DND-41 (cell line): ENCODE measurements around the gene DNAJA1.

Experiments used
- ATAC-seq: fragments of 200-7000 bp; cut with Tn5 transposase; 3 replicates; pipeline ENCODE4 v1.9.1; 2021; ENCODE audit warnings: low read depth; ENCODE audit not compliant: insufficient read depth
- DNase-seq: peaks from one replicate; pipeline ENCODE4 v3.0.0-alpha.2; 2020
- H2AFZ ChIP-seq: 2 replicates; pipeline ENCODE4 v1.6.0; 2012; ENCODE audit warnings: low read depth, low read length
- H3K27ac ChIP-seq: 2 replicates; pipeline ENCODE4 v1.5.1; 2012; ENCODE audit warnings: low read length, inconsistent platforms
- H3K27me3 ChIP-seq: fragments of 200-600 bp; sonication (generic); 2 replicates; pipeline ENCODE4 v1.6.0; 2012; ENCODE audit warnings: low read length, mild to moderate bottlenecking, inconsistent platforms; ENCODE audit not compliant: insufficient read depth, poor library complexity
- H3K36me3 ChIP-seq: 2 replicates; pipeline ENCODE4 v1.5.1; 2012; ENCODE audit warnings: low read length, inconsistent platforms; ENCODE audit not compliant: insufficient read depth
- H3K4me1 ChIP-seq: 2 replicates; pipeline ENCODE4 v1.5.1; 2012; ENCODE audit warnings: mild to moderate bottlenecking, low read length; ENCODE audit not compliant: insufficient read depth
- H3K4me2 ChIP-seq: 2 replicates; pipeline ENCODE4 v1.6.0; 2012; ENCODE audit warnings: mild to moderate bottlenecking, moderate library complexity, low read length, inconsistent platforms; ENCODE audit not compliant: insufficient read depth
- H3K4me3 ChIP-seq, 2 experiments: fragments of 200-600 bp in 1 of 2; shearing (Covaris generic) in 1 of 2; 2 replicates each; pipeline ENCODE4 v1.5.1; 2012 to 2016; ENCODE audit warnings: inconsistent platforms in 2 of 2, low read length in 2 of 2, mild to moderate bottlenecking in 2 of 2, low read depth in 1 of 2, moderate library complexity in 1 of 2
- H3K79me2 ChIP-seq: 2 replicates; pipeline ENCODE4 v1.6.0; 2012; ENCODE audit warnings: low read length, inconsistent platforms; ENCODE audit not compliant: insufficient read depth
- H3K9ac ChIP-seq: 2 replicates; pipeline ENCODE4 v1.6.0; 2012; ENCODE audit warnings: low read depth, mild to moderate bottlenecking, inconsistent platforms, low read length, moderate library complexity
- H3K9me3 ChIP-seq: 2 replicates; pipeline ENCODE4 v1.5.1; 2012; ENCODE audit warnings: low read length, moderate library complexity, mild to moderate bottlenecking, inconsistent platforms; ENCODE audit not compliant: insufficient read depth, severe bottlenecking
- H4K20me1 ChIP-seq: 2 replicates; pipeline ENCODE4 v1.6.0; 2012; ENCODE audit warnings: low read length; ENCODE audit not compliant: insufficient read depth
- EZH2 ChIP-seq: IDR thresholded peaks from 3 replicates; pipeline ENCODE4 v1.6.1; 2012; ENCODE audit warnings: borderline replicate concordance, low read depth, mild to moderate bottlenecking, moderate library complexity, low read length, inconsistent platforms; ENCODE audit not compliant: severe bottlenecking
- TF ChIP-seq, protein P1 (sequence below): IDR thresholded peaks from 2 replicates; pipeline ENCODE4 v1.5.1; 2012; ENCODE audit warnings: borderline replicate concordance, low read length, moderate library complexity, mild to moderate bottlenecking; ENCODE audit not compliant: poor library complexity, severe bottlenecking; ENCODE audit errors: extremely low read depth

DNAJA1 gene

DNA sequence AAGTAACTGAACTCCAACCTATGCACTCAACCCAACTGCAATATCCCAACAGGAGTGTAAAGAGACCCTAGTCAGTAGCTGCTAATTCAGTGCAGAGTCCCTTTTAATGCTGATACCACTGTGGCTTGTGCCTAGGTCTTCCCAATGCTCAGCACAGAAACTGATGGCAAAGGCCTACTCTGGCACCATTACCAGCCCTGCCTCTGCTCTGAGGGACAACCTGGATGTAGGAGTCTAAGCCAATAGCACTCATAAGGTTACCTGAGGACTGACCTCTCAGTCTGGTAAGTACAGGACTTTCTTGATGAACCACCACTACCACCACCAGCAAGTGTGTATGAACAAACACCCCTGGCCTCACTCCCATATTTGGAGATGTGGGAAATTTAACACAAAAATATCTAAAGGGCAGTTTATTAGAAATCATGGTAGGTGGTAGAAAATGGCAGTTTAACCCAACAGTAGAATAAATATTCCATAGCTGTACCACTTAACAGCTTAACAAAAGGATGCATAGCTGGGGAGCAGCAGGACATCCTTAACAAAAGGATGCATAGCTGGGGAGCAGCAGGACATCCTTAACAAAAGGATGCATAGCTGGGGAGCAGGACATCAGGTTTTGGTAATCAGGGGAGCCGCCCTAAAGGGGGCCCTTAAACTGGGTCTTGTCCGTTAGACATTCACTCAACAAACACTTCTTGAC, 11.0 kb upstream of the DNAJA1 start:
- Histone ChIP-seq H3K4me2 (no peak overlapping the region), H3K9ac (no peak overlapping the region), H3K79me2 (peaks cover 2% of the 10 kb centered on the region; the same call in 1 of the 2 replicates)

DNA sequence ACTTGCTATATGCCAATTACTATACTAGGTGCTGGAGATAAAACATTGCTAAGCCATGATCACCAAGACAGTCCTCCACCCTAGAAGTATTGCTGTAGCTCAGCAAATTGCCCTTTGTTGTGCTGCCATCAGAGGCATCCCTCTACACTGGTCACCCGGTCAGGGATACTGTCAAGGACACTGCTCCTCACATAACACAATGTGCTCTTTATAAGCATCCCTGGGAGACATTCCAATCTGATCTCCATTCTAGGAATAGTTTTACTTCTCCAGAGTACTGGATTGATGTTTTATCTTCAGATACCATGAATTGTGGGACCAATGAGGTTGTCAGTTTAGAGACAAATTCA, 10.4 kb upstream of the DNAJA1 start:
- no peaks in the 10 kb centered on the region for H3K27me3 ChIP-seq
- TF ChIP-seq, protein P1, sequence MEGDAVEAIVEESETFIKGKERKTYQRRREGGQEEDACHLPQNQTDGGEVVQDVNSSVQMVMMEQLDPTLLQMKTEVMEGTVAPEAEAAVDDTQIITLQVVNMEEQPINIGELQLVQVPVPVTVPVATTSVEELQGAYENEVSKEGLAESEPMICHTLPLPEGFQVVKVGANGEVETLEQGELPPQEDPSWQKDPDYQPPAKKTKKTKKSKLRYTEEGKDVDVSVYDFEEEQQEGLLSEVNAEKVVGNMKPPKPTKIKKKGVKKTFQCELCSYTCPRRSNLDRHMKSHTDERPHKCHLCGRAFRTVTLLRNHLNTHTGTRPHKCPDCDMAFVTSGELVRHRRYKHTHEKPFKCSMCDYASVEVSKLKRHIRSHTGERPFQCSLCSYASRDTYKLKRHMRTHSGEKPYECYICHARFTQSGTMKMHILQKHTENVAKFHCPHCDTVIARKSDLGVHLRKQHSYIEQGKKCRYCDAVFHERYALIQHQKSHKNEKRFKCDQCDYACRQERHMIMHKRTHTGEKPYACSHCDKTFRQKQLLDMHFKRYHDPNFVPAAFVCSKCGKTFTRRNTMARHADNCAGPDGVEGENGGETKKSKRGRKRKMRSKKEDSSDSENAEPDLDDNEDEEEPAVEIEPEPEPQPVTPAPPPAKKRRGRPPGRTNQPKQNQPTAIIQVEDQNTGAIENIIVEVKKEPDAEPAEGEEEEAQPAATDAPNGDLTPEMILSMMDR, result no peak
- TF ChIP-seq EZH2, result no peak
- H4K20me1 ChIP-seq, result no peaks in the 10 kb centered on the region
- no peak overlapping the region for H3K27ac ChIP-seq
- H3K36me3 ChIP-seq, result peaks cover 2% of the 10 kb centered on the region; the same call in 1 of the 2 replicates
- H3K4me1 ChIP-seq, result no peaks in the 10 kb centered on the region
- no peaks in the 10 kb centered on the region for H3K9me3 ChIP-seq
- H2AFZ ChIP-seq, result no peak overlapping the region
- no peak overlapping the region for H3K4me2 ChIP-seq
- H3K4me3 ChIP-seq, result no peak overlapping the region
- no peak overlapping the region for H3K9ac ChIP-seq
- H3K79me2 ChIP-seq, result peaks cover 4% of the 10 kb centered on the region; the same call in 1 of the 2 replicates
- DNase-seq, result no peak
- ATAC-seq, result no peak

More for the DNA sequence above, 11.0 kb upstream of the DNAJA1 start:
- TF ChIP-seq, protein P1, result no peak
- TF ChIP-seq EZH2, result no peak
- Histone ChIP-seq H3K36me3 (no peaks in the 10 kb centered on the region), H3K27me3 (no peaks in the 10 kb centered on the region), H3K4me3 (no peak overlapping the region), H3K4me1 (no peaks in the 10 kb centered on the region), H3K9me3 (no peaks in the 10 kb centered on the region), H3K27ac (no peak overlapping the region), H4K20me1 (no peaks in the 10 kb centered on the region), H2AFZ (no peak overlapping the region)
- ATAC-seq, result no peak
- no peak for DNase-seq

DNA sequence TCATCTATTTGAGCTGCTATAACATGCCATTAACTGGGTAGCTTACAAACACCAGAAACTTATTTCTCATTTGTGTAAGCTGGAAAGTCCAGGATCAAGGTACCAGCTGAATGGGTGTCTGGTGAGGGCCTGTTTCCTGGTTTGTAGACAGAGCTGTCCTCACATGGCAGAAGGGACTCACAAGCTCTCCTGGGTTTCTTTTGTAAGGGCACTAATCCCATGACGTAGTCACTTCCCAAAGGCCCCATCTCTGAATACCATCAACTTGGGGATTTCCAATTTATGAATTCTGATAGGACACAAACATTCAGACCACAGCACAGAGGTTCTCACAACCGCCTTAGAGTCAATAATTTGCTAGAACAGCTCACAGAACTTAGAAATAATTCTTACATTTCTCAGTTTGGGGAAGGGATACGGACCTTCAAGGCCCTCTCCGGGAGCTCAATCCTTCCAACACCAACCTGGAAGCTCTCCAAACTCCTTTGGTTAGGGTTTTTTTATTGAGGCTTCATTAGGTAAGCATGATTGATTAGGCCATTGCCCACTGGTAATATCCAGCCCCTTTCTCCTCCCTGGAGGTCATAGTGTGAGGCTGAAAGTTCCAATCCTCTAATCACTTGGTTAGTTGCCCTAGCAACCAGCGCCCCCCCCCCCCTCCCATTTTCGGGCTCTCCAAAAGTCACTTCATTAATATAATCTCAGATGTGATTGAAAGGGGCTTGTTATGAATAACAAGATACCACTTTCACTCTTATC, 7.6 kb upstream of the DNAJA1 start:
- H3K4me1 ChIP-seq, result peaks cover 2% of the 10 kb centered on the region; the same call in 1 of the 2 replicates
- DNase-seq (no peak), ATAC-seq (no peak)
- TF ChIP-seq, protein P1, result no peak
- no peak for TF ChIP-seq EZH2
- H3K36me3 ChIP-seq, result peaks cover 12% of the 10 kb centered on the region; the same call in 1 of the 2 replicates
- H2AFZ ChIP-seq, result no peak overlapping the region
- no peaks in the 10 kb centered on the region for H4K20me1 ChIP-seq
- no peaks in the 10 kb centered on the region for H3K27me3 ChIP-seq
- no peak overlapping the region for H3K27ac ChIP-seq
- no peak overlapping the region for H3K4me3 ChIP-seq
- no peak overlapping the region for H3K9ac ChIP-seq
- peaks cover 29% of the 10 kb centered on the region for H3K79me2 ChIP-seq
- H3K4me2 ChIP-seq, result no peak overlapping the region
- no peaks in the 10 kb centered on the region for H3K9me3 ChIP-seq
